ENCODE results near the gene SLC5A11.

GRCh38 chr16:24954137-24954536 is 108.4 kb downstream of the SLC5A11 start:
- TF ChIP-seq CTCF (optimal IDR thresholded peaks at IDR 0.05 in 1 of 3, IDR thresholded peaks at IDR 0.05 in 1 of 3, conservative IDR thresholded peaks at IDR 0.05 in 1 of 3; ENCODE audit: extremely low read depth in 1 of 3, insufficient read depth in 2 of 3, low read length in 3 of 3) (no peak), EZH2 (IDR thresholded peaks at IDR 0.05; ENCODE audit: low read length) (no peak)

Measured in keratinocyte (primary cell).